GM18870 (cell line): ENCODE data around the gene S100A4.
"Not testable (repeated sequence)": the region's sequence is repeated elsewhere in the genome, so short reads cannot be mapped to it uniquely, and the experiment has no call there.

Experiments
- ATAC-seq: cut with Tn5 transposase; IDR thresholded peaks from one replicate; pipeline ENCODE4 v1.9.1; 2021; ENCODE audit warnings: moderate library complexity; ENCODE audit not compliant: unreplicated experiment

S100A4 gene

GRCh38 chr1:153567621-153568366 is 22.2 kb upstream of the S100A4 start:
- no peak for ATAC-seq

- ATAC-seq, result no peak
These were observed 21.1 kb upstream of the S100A4 start for GRCh38 chr1:153566414-153567371.

- ATAC-seq, result no peak
These were observed 20.1 kb upstream of the S100A4 start, which contains the start of gene S100A2 for GRCh38 chr1:153565529-153566374. Gene S100A2, minus strand, starts transcription at chr1:153565844. Its CDS starts 1,967 bp downstream, at chr1:153563877.

GRCh38 chr1:153563991-153564390 is 18.4 kb upstream of the S100A4 start:
- no peak for ATAC-seq

- ATAC-seq, result no peak
These were observed 17.9 kb upstream of the S100A4 start for GRCh38 chr1:153563483-153563901.

GRCh38 chr1:153562021-153562420 is 16.4 kb upstream of the S100A4 start:
- ATAC-seq, result not testable (repeated sequence)

GRCh38 chr1:153561466-153561985 is 15.9 kb upstream of the S100A4 start:
- no peak for ATAC-seq

- ATAC-seq, result no peak
These were observed 15.3 kb upstream of the S100A4 start for GRCh38 chr1:153560771-153561465.

GRCh38 chr1:153560241-153560640 is 14.6 kb upstream of the S100A4 start:
- ATAC-seq, result no peak

GRCh38 chr1:153557877-153558276 is 12.3 kb upstream of the S100A4 start:
- ATAC-seq, result no peak

- ATAC-seq, result no peak
These were observed 10.7 kb upstream of the S100A4 start for GRCh38 chr1:153556348-153556747.

- no peak for ATAC-seq
These were observed 8.4 kb upstream of the S100A4 start for GRCh38 chr1:153553830-153554541.

GRCh38 chr1:153553096-153553495 is 7.5 kb upstream of the S100A4 start:
- ATAC-seq, result no peak

- no peak for ATAC-seq
These were observed 6.7 kb upstream of the S100A4 start for GRCh38 chr1:153552335-153552734.

GRCh38 chr1:153550827-153551500 is 5.4 kb upstream of the S100A4 start:
- ATAC-seq, result no peak

- no peak for ATAC-seq
These were observed 4.8 kb upstream of the S100A4 start for GRCh38 chr1:153550398-153550758.

- ATAC-seq, result no peak
These were observed 4.3 kb upstream of the S100A4 start for GRCh38 chr1:153549741-153550397.
